ENCODE results near the gene SYNGR1.
"Not testable (repeated sequence)": the region's sequence is repeated elsewhere in the genome, so short reads cannot be mapped to it uniquely, and the experiment has no call there.

SYNGR1 gene

DNA sequence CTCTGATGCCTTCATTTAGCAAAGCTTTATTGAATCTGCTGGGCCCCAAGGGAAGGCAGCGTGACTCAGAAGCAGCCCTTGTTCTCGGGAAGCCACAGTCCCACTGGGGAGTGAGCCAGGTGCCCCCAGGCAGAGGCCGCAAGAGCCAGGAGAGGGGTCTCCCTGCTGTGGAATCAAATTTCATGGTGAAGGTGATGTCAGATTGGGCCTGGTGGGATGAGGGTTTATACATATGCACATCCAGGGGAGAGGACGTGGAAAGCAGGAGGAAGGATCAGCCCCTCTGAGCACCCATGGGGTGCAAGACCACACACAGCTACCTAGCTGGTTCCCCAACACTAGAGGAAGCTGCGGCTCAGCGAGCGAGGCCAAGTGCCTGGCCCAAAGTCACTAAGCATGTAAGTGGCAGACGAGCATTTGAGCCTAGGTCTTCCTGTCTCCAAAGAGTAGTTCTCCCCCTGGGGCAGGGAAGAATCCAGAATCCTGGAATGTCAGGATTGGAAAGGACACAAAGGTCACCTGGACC lies 2.0 kb downstream of the SYNGR1 start:
- peak in 1 of 2 donors; percentile 57 for DNase-seq

DNA sequence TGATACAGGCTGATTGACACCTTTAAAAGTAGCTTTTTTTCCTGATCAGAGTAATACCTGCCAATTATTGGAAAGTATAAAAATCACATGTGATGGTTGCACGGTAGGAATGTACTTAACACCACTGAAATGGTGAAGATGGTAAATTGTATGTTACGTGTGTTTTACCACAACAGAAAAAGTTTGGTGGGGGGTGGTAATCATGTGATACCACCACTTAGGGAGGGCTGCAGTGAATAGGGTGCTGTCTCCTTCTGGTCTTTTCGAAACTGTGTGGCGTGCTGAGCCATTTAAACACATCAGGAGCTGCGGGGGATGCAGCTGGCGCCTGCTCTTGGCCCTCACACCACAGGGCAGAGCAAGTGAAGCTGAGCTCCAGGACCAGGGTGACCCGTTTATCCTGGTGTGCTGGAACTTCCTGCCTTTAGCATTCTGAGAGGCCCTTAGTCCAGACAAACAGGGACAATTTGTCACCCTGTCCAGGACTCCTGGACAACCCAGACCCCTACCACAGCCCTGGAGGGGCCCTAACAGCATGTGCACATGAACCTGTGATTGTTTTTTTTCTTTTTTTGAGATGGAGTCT lies 2.6 kb downstream of the SYNGR1 start:
- no peak for DNase-seq

DNA sequence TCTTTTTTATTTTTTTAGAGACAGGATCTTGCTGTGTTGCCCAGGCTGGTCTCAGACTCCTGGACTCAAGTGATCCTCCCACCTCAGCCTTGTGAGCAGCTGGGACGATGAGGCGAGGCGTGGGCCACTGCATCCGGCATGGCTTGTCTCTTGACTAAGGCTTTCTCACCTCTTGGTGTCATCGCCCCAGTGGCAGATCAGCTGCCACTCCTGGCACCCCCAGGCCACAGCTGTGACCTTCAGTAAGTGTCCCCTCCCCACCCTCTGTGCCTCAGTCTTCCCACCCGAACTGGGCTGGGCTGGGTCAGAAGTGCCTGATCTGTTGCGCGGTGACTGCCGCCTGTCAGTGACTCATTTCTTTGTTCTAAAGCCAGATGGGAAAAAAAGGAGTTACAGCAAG lies 3.6 kb downstream of the SYNGR1 start:
- DNase-seq: peak; percentile 19 to 30

DNA sequence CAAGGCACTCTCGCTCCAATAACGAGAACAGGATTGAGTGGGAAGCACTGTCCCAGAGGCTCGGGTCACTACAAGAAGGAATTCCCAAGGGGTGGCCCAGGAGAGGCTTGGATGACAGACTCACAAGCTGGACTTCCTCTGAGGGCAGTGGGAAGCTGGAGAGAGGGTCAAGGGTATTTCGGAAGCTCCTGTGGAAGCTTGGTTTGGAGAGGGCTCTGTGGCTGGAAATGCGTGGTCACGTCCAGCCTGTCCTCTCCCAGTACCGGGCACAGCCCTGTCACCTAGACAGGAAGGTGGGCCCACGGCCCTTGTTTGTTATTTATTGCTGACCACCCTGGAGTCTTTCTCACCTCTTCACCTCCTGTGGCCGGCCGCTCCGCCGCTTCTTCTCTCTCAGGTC lies 5.3 kb downstream of the SYNGR1 start:
- DNase-seq: no peak

DNA sequence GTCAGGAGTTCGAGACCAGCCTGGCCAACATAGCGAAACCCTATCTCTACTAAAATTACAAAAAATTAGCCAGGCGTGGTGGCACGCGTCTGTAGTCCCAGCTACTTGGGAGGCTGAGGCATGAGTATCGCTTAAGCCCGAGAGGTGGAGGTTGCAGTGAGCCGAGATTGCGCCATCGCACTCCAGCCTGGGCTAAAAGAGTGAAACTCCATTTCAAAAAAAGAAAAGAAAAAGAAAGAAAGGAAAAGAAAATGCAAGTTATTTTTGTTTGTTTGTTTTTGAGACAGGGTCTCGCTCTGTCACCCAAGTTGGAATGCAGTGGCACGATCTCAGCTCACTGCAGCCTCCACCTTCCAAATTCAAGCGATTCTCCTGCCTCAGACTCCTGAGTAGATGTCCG lies 6.0 kb downstream of the SYNGR1 start:
- not testable (repeated sequence) for DNase-seq

DNA sequence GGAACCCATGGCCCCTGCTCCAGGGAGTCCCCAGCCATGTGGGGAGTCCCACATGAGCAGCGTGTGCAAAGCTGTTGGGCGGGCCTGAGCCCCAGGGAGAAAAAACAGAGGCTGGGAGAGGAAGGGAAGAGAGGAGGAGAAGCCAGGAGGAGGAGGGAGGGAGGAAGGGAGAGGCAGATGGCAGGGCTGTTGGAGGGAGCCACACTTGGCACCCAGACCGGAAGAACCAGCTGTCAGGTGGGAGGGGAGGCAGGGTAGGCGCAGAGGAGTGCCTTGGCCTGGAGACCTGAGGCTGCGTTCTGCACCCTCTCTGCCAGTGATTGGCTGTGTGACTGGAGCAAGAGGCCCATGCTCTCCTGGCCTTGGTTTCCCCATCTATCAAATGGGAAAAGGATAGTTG lies 6.7 kb downstream of the SYNGR1 start:
- DNase-seq: no peak

DNA sequence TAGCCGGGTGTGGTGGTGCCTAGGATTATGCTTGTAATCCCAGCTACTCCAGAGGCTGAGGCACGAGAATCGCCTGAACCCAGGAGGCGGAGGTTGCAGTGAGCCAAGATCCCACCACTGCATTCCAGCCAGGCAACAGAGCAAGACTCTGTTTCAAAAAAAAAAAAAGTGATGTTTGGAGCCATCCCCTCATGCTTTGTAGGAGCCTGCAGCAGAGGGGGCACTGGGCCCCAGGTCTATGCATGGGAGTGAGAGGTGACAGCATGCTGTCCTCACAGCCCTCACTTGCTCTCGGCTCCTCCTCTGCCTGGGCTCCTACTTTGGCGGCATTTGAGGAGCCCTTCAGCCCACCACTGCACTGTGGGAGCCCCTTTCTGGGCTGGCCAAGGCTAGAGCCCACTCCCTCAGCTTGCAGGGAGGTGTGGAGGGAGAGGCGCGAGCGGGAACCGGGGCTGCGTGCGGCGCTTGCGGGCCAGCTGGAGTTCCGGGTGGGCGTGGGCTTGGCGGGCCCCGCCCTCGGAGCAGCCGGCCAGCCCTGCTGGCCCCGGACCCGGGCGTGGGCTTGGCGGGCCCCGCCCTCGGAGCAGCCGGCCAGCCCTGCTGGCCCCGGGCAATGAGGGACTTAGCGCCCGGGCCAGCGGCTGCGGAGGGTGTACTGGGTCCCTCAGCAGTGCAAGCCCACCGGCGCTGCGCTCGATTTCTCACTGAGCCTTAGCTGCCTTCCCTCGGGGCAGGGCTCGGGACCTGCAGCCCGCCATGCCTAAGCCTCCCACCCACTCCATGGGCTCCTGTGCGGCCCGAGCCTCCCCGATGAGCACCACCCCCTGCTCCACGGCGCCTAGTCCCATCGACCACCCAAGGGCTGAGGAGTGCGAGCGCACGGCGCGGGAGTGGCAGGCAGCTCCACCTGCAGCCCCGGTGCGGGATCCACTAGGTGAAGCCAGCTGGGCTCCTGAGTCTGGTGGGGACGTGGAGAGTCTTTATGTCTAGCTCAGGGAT lies 7.6 kb downstream of the SYNGR1 start:
- DNase-seq: not testable (repeated sequence)

DNA sequence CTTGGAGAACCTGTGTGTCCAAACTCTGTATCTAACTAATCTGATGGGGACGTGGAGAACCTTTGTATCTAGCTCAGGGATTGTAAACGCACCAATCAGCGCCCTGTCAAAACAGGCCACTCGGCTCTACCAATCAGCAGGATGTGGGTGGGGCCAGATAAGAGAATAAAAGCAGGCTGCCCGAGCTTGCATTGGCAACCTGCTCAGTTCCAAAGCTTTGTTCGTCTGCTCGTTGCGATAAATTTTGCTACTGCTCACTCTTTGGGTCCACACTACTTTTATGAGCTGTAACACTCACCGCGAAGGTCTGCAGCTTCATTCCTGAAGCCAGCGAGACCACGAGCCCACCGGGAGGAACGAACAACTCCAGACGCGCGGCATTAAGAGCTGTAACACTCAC lies 8.4 kb downstream of the SYNGR1 start:
- not testable (repeated sequence) for DNase-seq

DNA sequence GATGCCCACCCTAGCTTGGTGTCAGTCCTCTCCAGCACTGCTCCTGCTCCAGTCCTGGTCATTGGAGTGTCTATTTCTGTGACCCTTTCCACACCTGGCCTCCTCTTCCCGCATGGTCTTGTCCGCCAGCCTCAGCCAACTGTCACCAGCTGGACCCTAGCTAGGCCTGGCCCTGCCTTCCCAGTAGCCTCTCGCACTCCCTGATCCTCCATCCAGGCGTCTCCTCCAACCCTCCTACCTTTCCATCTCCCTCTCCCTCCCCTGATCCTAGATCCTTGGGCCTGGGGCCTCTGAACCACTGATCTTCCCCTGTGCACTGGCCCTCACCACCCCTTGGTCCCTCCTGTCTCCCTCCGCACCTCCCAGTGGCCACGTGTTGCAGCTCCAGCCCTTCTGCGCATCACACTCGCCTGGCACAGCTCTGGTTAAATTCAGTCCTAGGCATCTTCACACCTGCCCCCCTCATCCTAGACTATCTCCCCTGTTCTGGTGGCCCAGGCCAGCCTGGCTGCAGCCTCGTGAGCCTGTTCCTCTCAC lies 9.9 kb downstream of the SYNGR1 start:
- DNase-seq: no peak

DNA sequence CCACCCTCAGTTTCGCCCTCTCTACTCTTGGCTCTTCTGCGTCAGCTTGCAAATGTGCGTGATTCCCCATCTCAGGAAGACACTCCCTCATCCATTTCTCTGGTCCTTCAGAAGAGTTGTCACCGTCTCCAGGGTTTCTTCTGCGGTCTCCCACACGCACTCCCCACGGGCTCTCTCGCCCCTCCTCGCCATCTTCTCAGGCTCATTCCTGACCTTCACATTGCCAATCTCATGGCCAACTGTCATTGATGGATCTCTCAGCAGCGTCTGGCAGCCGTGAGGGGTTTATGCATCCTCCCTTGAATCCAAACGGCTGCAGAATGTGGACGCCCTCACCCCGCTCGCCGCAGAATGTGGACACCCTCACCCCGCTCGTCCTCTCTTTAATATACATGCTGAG lies 10.5 kb downstream of the SYNGR1 start:
- no peak for DNase-seq

DNA sequence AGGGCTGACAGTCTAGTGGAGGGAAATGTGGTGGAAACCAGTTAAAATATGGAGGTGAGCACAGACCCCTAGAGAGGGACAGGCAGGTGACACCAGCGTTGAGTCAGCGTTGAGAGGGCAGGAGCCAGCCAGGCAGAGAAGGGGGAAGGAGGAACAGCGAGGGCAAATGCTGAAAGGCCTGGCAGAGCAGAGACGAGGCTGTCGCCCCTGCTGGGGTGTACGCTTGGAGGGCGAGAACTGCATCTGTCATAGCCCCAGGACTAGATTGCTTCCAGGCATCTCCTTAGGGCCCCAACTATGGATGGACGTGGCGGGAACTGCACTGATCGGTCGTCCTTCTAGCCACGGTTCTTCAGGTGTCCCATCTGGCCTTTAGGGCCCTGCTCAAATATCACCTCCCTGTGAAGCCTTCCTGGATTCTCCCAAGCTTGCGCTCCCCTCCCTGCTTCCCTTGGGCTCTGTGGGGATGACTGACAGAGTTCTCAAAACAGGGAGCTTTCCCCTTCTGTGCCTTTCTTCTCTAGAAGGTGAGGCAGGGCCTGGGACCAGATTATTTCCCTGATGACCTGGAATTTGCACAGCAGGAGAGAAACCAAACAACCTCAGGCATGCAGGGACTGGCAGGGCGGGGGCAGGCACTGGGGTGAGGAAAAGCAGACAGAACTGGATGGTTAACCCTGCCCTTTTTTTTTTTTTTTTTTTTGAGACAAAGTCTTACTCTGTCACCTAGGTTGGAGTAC lies 11.1 kb downstream of the SYNGR1 start:
- DNase-seq: no peak

DNA sequence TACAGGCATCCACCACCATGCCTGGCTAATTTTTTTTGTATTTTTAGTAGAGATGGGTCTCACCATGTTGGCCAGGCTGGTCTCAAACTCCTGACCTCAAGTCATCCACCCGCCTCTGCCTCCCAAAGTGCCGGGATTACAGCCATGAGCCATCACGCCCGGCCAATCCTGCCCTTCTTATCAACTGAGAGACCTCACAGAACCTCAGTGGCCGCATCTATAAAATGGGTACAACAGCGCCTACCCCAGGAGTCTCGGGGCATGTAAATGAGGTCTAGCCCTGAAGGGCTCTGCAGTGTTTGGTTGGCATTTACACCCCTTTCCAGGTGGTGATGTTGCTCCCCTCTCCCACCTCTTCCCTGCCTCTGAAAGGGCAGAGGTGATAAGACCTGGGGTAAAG lies 11.7 kb downstream of the SYNGR1 start:
- no peak for DNase-seq

DNA sequence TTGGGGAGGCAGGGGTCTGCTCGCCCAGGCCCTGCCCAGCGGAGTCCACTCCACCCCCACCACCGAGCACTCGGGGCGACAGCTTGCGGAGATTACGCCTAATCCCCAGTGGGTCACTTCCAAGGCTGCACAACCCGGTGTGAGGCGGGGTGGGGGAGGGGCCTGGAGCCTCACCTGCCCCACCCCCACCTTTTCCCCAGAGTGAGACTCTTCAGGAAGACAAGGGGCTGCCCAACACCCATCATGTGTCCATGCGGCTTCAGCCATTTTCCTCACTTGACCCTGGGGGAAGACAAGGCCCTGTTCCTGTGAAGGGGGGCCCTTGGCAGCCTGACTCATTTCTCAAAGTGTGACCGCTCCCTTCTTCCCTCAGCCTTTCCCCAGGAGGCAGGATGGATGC lies 12.5 kb downstream of the SYNGR1 start:
- DNase-seq: no peak

DNA sequence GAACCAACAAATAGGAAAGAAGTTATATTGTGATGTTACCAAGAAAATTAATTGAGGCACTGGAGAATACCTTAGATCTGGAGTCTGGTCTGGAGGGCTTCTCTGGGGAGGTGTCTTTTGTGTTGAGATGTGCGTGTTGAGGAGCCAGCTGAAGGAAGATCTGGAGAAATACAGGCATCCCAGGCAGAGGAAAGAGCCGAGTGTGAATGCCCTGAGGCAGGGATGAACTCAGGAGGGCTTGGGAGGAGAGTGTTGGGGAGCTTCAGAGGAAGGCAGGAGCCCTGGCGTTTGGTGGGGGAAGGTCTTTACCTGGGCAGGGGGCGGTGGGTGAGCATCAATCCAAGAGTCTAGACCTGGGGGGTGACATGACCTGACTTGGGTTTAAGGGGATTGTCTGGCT lies 13.1 kb downstream of the SYNGR1 start:
- no peak for DNase-seq

DNA sequence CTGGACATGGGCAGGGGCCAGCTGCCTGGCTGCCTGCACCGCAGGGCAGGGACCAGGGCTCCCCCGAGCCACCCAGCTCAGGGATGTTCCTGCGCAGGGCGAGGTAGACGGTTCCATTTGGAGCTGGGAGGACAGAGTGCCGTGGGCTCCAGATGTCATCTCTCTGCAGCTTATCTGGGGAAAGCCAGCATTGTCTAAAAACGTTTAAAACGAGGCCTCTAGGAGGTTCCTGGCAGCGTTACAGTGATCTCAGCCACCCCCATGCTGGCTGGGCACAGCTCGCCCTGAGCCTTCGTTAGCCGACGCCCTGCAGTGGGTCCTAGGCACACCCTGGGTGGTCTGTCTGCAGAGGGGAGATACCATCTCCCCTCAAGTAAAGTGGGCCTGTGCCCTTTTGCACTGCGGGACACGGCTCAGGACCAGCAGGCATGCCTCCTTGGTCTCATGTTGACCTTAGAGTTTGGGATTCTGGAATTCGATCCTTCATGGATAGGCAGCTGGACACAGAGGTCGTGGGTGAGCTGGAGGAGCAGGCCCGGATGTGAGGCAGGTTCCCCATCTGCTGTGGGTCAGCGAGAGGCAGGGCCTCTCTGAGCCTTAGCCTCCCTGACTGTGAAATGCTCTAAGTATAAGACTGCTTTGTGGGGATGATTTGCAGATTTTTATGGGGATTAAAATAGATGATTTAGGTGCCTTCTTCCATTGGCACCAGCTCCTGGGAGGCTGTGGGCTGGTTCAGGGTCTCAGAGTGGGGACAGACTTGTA lies 14.1 kb downstream of the SYNGR1 start:
- no peak for DNase-seq

DNA sequence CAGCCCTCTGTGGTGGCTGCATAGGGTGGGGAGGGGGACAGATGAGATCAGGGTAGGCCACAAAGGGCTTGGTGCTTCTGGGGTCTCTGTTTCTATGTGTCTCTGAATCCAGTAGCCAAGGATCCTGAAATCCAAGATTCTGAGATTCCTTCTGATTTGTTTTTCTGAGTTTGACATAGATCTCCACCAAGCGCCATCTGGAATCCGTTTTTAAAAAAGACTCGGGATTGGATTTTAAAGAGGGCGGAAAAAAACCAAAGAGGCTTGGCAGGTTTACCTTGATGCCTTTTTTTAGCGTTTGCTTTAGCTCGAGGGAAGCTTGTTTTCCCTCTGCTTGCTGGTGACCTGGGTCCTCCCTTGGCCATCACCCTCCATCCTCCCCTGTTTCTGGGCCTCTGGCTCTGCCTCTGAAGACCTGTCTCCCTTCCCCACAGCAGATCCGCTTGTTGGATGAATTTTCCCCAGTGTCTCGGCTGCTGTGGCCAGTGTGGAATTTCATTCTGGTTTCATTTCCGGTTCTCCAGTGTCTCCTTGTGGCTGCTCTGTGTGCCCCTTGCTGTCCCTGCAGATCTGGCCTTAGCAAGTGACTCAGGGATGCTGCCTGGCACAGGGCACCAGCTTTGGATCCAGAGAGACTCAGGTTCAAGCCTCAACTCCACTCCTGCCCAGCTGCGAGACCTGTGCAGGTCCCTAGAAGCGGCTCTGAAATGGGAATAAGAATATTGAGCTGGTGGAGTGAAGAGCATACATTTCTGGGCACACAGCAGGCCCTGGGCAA lies 15.1 kb downstream of the SYNGR1 start:
- DNase-seq: no peak

DNA sequence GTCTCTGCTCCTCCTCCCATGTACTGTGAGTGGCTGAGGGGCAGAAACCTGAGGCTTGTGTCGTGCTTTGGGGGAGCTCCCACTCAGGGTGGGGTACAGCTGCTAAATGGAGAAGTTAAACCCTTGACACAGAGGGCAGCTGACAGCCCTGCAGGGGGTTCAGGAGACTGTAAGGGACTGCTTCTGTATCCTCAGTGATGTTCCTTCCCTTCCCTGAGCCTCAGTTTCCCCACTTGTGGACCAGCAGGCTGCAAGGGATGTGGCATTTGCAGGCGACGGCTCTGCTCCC lies 15.6 kb downstream of the SYNGR1 start:
- DNase-seq: no peak

DNA sequence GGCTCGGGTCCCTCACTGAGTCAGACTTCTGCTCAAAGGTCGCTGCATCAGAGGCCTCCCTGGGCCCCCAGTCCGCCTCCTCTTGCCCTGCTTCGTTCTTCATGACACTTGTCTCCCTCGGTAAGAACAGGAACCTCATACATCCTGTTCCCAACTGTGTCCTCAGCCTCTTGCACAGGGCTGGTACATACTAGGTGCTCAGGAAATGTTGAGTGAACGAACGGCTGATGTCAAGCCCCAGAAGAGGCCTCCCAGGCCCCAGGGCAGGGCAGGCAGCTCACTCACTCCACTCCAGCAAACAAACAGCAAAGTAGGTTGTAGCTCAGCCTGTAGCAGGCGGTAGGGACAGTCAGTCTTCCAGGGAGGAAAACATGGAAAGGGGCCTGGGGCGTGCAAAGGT lies 17.2 kb downstream of the SYNGR1 start:
- no peak for DNase-seq

DNA sequence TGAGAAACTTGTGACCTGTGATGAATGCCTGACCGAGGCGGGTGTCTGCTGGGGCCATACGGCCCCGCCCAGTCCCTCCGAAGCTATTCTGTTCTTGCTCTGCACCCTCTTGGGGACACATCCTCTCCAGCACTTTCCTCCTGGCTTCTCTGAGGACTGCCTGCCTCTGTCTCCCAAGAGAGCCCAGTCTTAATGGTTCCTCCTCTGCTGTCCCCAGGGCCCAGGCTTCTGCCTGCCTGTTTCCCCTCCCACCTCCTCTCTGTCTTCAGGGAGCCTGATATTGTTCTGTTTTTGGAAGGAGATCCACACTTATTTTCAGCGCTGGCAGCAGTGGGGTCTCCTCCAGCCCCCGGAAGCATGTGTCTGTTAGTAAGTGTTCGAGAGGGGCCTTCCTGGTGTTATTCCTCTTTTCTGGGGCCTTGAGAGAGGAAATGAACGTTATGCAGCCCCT lies 18.7 kb downstream of the SYNGR1 start:
- DNase-seq: no peak

DNA sequence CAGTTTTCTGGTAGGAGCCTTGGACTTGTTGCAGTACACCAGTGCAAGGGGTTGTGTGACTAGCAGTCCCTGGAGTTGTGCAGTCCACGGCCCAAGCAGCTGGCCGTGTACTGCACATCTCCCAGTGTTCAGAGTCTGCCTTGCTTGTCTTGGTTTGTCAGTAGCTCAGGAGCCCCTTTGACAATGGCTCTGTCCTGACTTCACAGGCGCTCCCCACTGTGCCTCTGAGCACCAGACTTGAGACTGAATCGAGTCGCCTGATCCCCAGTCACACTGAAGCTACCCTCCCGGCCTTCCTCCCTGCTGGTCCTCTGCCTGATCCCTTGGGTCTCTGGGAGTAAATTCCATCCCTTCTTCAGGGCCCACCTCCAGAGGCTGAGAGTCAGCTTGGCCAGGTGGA lies 19.4 kb downstream of the SYNGR1 start:
- no peak for DNase-seq

DNA sequence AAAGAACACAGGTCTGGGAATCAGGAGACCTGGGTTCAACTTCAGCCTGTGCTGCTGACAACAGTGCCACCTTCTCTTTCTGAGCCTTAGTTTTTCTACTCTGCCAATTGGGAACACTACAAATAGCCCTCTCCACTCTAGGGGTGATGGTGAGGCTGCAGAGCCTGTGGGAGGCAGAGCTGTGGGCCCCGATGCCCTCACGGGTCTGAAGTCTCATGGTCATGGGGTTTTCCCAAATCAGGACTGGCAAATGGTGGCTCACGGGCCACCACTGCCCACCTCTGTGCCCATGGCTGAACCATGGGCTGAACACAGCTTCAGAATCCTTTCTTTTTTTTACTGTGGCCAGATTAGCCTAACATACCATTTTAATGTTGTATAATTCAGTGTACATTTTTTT lies 19.8 kb downstream of the SYNGR1 start:
- DNase-seq: no peak

DNA sequence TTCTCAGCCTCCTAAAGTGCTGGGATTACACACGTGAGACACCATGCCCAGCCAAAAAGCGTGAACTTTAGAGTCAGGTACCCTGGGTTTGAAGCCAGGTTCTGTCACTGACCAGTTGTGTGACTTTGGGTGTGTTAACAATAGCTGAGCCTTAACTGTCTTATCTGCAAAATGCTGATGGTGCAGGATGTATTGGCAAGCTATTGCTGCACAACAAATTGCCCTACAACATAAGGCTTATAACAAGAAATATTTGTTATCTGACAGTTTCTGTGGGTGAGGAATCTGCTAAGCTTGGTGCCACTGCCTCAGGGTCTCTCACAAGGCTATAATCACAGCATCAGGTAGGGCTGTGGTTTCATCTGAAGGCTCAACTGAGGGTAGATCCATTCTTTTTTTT lies 21.9 kb downstream of the SYNGR1 start:
- no peak for DNase-seq
